MM.1S (cell line): ENCODE measurements around the gene UGGT2.
A peak's percentile ranks its signal among the peaks of the same experiment; 100 is the strongest.

ENCODE experiments used
- DNase-seq: peaks from one replicate; pipeline ENCODE4 v3.0.0-alpha.2; 2015
- H2AFZ ChIP-seq: fragments of 300-600 bp; sonication (generic); 2 replicates; pipeline ENCODE4 v1.6.0; 2016; ENCODE audit warnings: antibody characterized with exemption, low read length
- H3F3A ChIP-seq: fragments of 300-600 bp; sonication (generic); 2 replicates; pipeline ENCODE4 v1.6.1; 2016; ENCODE audit warnings: mild to moderate bottlenecking, antibody characterized with exemption, low read length, moderate library complexity, mixed read lengths; ENCODE audit not compliant: insufficient read depth
- H3K27ac ChIP-seq: fragments of 300-600 bp; sonication (generic); 2 replicates; pipeline ENCODE4 v1.5.1; 2016; ENCODE audit warnings: mild to moderate bottlenecking, low read length
- H3K27me3 ChIP-seq: fragments of 300-600 bp; sonication (generic); replicated peaks from 2 replicates; pipeline ENCODE4 v1.6.0; 2016; ENCODE audit warnings: low read length; ENCODE audit not compliant: insufficient read depth
- H3K36me3 ChIP-seq: fragments of 300-600 bp; sonication (generic); replicated peaks from 2 replicates; pipeline ENCODE4 v1.6.1; 2016; ENCODE audit warnings: mild to moderate bottlenecking, low read length, mixed read lengths; ENCODE audit not compliant: insufficient read depth
- H3K4me1 ChIP-seq: fragments of 300-600 bp; sonication (generic); 2 replicates; pipeline ENCODE4 v1.6.1; 2016; ENCODE audit warnings: low read length, mixed read lengths
- H3K4me2 ChIP-seq: fragments of 300-600 bp; sonication (generic); 2 replicates; pipeline ENCODE4 v1.6.0; 2016; ENCODE audit warnings: low read depth, low read length
- H3K4me3 ChIP-seq: fragments of 300-600 bp; sonication (generic); 2 replicates; pipeline ENCODE4 v1.5.1; 2016; ENCODE audit warnings: low read length, mixed read lengths
- H3K79me2 ChIP-seq: fragments of 300-600 bp; sonication (generic); 2 replicates; pipeline ENCODE4 v1.6.1; 2016; ENCODE audit warnings: mixed run types, low read length, mixed read lengths
- H3K9ac ChIP-seq: fragments of 300-600 bp; sonication (generic); 2 replicates; pipeline ENCODE4 v1.6.1; 2016; ENCODE audit warnings: low read length, mixed read lengths
- H3K9me2 ChIP-seq: fragments of 300-600 bp; sonication (generic); replicated peaks from 2 replicates; pipeline ENCODE4 v1.6.1; 2016; ENCODE audit warnings: mild to moderate bottlenecking, low read length, mixed read lengths; ENCODE audit not compliant: insufficient read depth
- H3K9me3 ChIP-seq: fragments of 300-600 bp; sonication (generic); replicated peaks from 2 replicates; pipeline ENCODE4 v1.6.1; 2016; ENCODE audit warnings: mild to moderate bottlenecking, low read length, mixed read lengths; ENCODE audit not compliant: insufficient read depth
- H4K20me1 ChIP-seq: fragments of 300-600 bp; sonication (generic); 2 replicates; pipeline ENCODE4 v1.6.1; 2016; ENCODE audit warnings: mild to moderate bottlenecking, low read length, moderate library complexity, mixed read lengths; ENCODE audit not compliant: insufficient read depth
- CTCF ChIP-seq: fragments of 300-600 bp; sonication (generic); IDR thresholded peaks from 2 replicates; pipeline ENCODE4 v1.5.1; 2016; ENCODE audit warnings: antibody characterized with exemption, low read length, mixed read lengths
- EZH2 ChIP-seq: fragments of 300-600 bp; sonication (generic); optimal IDR thresholded peaks from 2 replicates; pipeline ENCODE3; 2017; ENCODE audit warnings: low read depth, mild to moderate bottlenecking, antibody characterized with exemption, low read length, mixed read lengths
- EZH2phosphoT487 ChIP-seq: fragments of 300-600 bp; sonication (generic); IDR thresholded peaks from 2 replicates; pipeline ENCODE4 v1.6.1; 2018; ENCODE audit warnings: antibody characterized with exemption, low read length

UGGT2 gene

DNA sequence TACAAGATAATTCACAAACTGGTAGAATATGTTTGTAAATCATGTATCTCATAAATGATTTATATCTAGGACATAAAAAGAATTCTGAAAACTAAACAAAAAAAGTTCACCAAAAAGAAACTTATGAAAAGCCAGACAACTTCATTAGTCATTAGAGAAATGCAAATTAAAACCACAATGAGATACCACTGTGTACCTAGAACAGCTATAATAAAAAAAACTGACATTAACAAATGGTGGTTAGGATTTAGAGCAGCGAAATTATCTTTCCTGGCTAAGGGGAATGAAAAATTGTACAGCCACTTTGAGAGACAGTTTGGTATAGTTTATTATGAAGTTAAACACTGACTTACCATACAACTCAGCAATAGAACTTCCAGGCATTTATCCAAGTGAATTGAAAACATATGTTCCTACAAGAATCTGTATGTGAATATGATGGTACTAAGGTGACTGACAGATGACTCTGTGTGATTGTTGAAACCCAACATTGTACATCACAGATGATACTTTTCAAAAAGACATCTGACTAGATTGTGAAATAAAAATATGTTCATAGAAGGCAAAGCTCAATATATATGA, 41.8 kb downstream of the UGGT2 start:
- H2AFZ ChIP-seq: no peak overlapping the region
- H3K9ac ChIP-seq: no peak overlapping the region
- no peaks in the 10 kb centered on the region for H3K27me3 ChIP-seq
- TF ChIP-seq EZH2: no peak
- TF ChIP-seq CTCF: no peak
- no peak for TF ChIP-seq EZH2phosphoT487
- no peaks in the 10 kb centered on the region for H4K20me1 ChIP-seq
- H3F3A ChIP-seq: no peaks in the 10 kb centered on the region; the same call in 1 of the 2 replicates
- no peak for DNase-seq
- no peaks in the 10 kb centered on the region for H3K4me1 ChIP-seq
- no peaks in the 10 kb centered on the region for H3K36me3 ChIP-seq
- no peaks in the 10 kb centered on the region for H3K9me2 ChIP-seq
- H3K4me2 ChIP-seq: no peak overlapping the region
- H3K79me2 ChIP-seq: 0 out of 2 replicates have a peak, but pooled peaks cover 5% of the 10 kb centered on the region
- H3K9me3 ChIP-seq: 0 out of 2 replicates have a peak, but pooled peaks cover 2% of the 10 kb centered on the region
- no peak overlapping the region for H3K27ac ChIP-seq
- no peak overlapping the region for H3K4me3 ChIP-seq

- H3K9me3 ChIP-seq: 0 out of 2 replicates have a peak, but pooled peaks cover 2% of the 10 kb centered on the region
- DNase-seq: no peak
- H3K4me3 ChIP-seq: no peak overlapping the region
- no peak overlapping the region for H2AFZ ChIP-seq
- no peak for TF ChIP-seq EZH2
- TF ChIP-seq EZH2phosphoT487: no peak
- TF ChIP-seq CTCF: 0 out of 2 replicates have a peak, but pooled peaks have one; percentile 8
- no peaks in the 10 kb centered on the region for H4K20me1 ChIP-seq
- H3K27me3 ChIP-seq: no peaks in the 10 kb centered on the region
- H3K4me1 ChIP-seq: no peaks in the 10 kb centered on the region
- H3K4me2 ChIP-seq: no peak overlapping the region
- H3K36me3 ChIP-seq: no peaks in the 10 kb centered on the region
- H3K9me2 ChIP-seq: no peaks in the 10 kb centered on the region
- H3K9ac ChIP-seq: no peak overlapping the region
- no peaks in the 10 kb centered on the region for H3F3A ChIP-seq
- no peak overlapping the region for H3K27ac ChIP-seq
- 0 out of 2 replicates have a peak, but pooled peaks cover 5% of the 10 kb centered on the region for H3K79me2 ChIP-seq
Measured at GRCh38 chr13:96003304-96003703, 49.9 kb downstream of the UGGT2 start.

DNA sequence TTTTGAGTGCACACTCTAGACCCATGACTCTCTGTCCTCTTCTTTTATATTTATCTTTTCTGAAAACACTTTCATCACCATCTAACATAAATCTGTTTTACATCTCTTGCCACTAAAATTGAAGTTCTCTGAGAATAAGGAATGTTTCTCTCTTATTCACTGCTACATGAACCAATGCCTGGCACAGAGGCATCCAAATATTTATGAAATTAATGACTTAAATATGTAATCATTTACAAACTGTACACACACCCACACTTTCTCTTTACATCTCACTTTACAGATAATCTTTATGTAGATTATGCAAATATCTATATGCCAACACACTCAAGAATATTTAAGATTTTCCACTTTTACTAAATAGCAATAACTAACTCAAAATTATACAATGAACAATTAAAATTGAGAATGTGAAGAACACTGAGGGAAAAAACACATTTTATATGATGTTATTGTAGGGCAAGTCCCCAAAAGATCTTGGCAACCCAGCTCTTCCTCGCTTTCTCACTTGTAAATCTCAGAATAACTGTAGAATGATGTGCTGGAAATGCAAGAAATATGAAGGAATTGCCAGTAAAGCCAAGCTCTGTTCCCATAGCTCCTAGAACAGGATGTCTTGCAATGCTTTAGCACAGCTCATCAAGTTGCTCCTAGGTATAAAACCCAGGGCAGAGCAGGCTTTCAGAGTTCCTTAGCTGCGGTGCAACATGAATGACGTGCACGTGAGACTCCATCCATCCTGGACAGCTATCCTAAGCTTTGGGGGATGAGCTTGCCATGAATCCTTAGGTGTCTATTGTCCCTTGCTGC, 50.7 kb downstream of the UGGT2 start:
- Histone ChIP-seq H3K4me1 (no peaks in the 10 kb centered on the region), H3K9ac (no peak overlapping the region), H3K9me3 (0 out of 2 replicates have a peak, but pooled peaks cover 2% of the 10 kb centered on the region), H3K27me3 (no peaks in the 10 kb centered on the region), H3F3A (no peaks in the 10 kb centered on the region), H3K9me2 (no peaks in the 10 kb centered on the region), H3K4me2 (no peak overlapping the region), H3K79me2 (no peaks in the 10 kb centered on the region), H2AFZ (no peak overlapping the region), H3K27ac (no peak overlapping the region), H3K36me3 (no peaks in the 10 kb centered on the region), H3K4me3 (no peak overlapping the region), H4K20me1 (no peaks in the 10 kb centered on the region)
- DNase-seq: no peak
- TF ChIP-seq CTCF (no peak), EZH2 (no peak), EZH2phosphoT487 (no peak)
